Testis (tissue), 2 donors: ENCODE results near the gene PRKG1.

Source experiments
- CTCF ChIP-seq, 3 experiments: fragments of 450-650 bp in 2 of 3; fragments of 200-600 bp in 1 of 3; sonication (generic) in 1 of 3; IDR thresholded peaks; one replicate each; pipeline ENCODE4 v1.5.1; 2016 to 2019; ENCODE audit warnings: antibody characterized with exemption in 3 of 3, mild to moderate bottlenecking in 2 of 3, moderate library complexity in 1 of 3
- POLR2A ChIP-seq: fragments of 450-650 bp; IDR thresholded peaks from one replicate; pipeline ENCODE4 v1.6.1; 2017; ENCODE audit warnings: antibody characterized with exemption, mild to moderate bottlenecking, moderate library complexity

DNA sequence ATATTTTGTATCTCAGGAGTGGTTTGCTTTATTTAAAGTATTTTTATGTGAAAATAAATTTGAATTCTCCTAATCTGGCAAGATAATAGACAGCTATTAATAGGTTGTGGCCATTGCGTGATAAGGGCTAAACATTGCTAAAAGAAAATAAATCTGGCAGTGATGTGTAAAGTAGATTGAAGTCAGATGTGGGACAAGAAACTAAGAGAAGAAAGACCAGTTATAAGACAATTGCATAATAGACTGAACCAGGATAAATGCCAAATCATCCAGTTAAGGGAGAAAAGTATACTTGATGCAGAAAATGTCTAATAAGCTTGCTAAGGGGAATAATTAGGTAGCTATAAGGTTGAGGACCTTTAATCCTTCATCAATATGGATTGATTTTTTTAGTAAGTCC is 822.6 kb downstream of the PRKG1 start:
- TF ChIP-seq CTCF (IDR thresholded peaks at IDR 0.05) (no peak), POLR2A (no peak)
